HepG2 (cell line): ENCODE data around the gene RAB8A. TPM values are rescaled to one million over a fixed set of nuclear protein-coding genes. Genes with fewer than 3 reads are reported as not detected.

Source experiments
- ATAC-seq: fragments of 200-7000 bp; cut with Tn5 transposase; 3 replicates; pipeline ENCODE4 v1.9.1; 2020; ENCODE audit warnings: mild to moderate bottlenecking, moderate library complexity
- BruUV-seq: library from RNA; stranded (reverse); fragments of 400-500 nt; replicated peaks from 2 replicates; lab custom pipeline; 2021; lab: Mats Ljungman, UMichigan
- CTCF ChIA-PET: fragments of 300-600 bp; formaldehyde crosslinking; extraction: SDS; loops from one replicate; lab custom pipeline; 2021; ENCODE audit warnings: low total read pairs, inconsistent platforms, low intra/inter-chr PET ratio; lab: Yijun Ruan, JAX
- POLR2A ChIA-PET: fragments of 350-600 bp; sonication (Branson Sonifier 250); formaldehyde crosslinking; loops from one replicate; lab custom pipeline; 2020; ENCODE audit warnings: antibody characterized with exemption, inconsistent platforms; lab: Yijun Ruan, JAX
- DNase-seq: peaks from one replicate; pipeline ENCODE4 v3.0.0-alpha.2; 2015; ENCODE audit warnings: low spot score
- FAIRE-seq: peaks from 3 replicates; lab custom pipeline; 2011; peaks lifted over from hg19 to GRCh38; lab: Jason Lieb, UNC
- H2AFZ ChIP-seq: one replicate; pipeline ENCODE4 v1.6.1; 2011; ENCODE audit warnings: low read length, inconsistent platforms
- H3K27ac ChIP-seq: fragments of 300-600 bp; 3 replicates; pipeline ENCODE4 v1.8.0; 2011; ENCODE audit warnings: mixed run types, mild to moderate bottlenecking, mixed read lengths, low read length, inconsistent platforms; ENCODE audit not compliant: insufficient read depth; ENCODE audit errors: extremely low read length
- H3K27me3 ChIP-seq, 2 experiments: fragments of 200-600 bp in 1 of 2; 2 replicates in 1 of 2; 3 replicates in 1 of 2; pipeline versions ENCODE4 v1.6.0 to v1.8.0; 2011; ENCODE audit warnings: low read length in 2 of 2, mild to moderate bottlenecking in 2 of 2, moderate library complexity in 2 of 2, inconsistent platforms in 1 of 2; ENCODE audit not compliant: insufficient read depth in 2 of 2, control insufficient read depth in 1 of 2
- H3K36me3 ChIP-seq, 2 experiments: fragments of 200-600 bp in 1 of 2; replicated peaks in 1 of 2; 2 replicates in 1 of 2; 3 replicates in 1 of 2; pipeline versions ENCODE4 v1.5.1 to v1.8.0; 2011; ENCODE audit warnings: low read length in 2 of 2, inconsistent platforms in 1 of 2; ENCODE audit not compliant: insufficient read depth in 2 of 2, control insufficient read depth in 1 of 2
- H3K4me1 ChIP-seq: 2 replicates; pipeline ENCODE4 v1.5.1; 2012; ENCODE audit warnings: low read length, inconsistent platforms; ENCODE audit not compliant: insufficient read depth
- H3K4me2 ChIP-seq: 2 replicates; pipeline ENCODE4 v1.6.0; 2011; ENCODE audit warnings: low read depth, low read length, inconsistent platforms
- H3K4me3 ChIP-seq, 3 experiments: fragments of 200-600 bp in 1 of 3; sonication (generic), shearing (Covaris generic) in 1 of 3; replicated peaks in 1 of 3; 2 replicates each; pipeline ENCODE4 v1.5.1; 2011 to 2016; ENCODE audit warnings: low read length in 3 of 3, inconsistent platforms in 2 of 3, low read depth in 2 of 3, mild to moderate bottlenecking in 2 of 3, control low read depth in 1 of 3, mixed read lengths in 1 of 3; ENCODE audit not compliant: insufficient read depth in 1 of 3
- H3K79me2 ChIP-seq: one replicate; pipeline ENCODE4 v1.6.1; 2011; ENCODE audit warnings: low read length, inconsistent platforms; ENCODE audit not compliant: insufficient read depth
- H3K9ac ChIP-seq: 2 replicates; pipeline ENCODE4 v1.6.0; 2011; ENCODE audit warnings: mild to moderate bottlenecking, low read depth, low read length, inconsistent platforms; ENCODE audit not compliant: insufficient read depth
- H3K9me3 ChIP-seq: 2 replicates; pipeline ENCODE4 v1.5.1; 2012; ENCODE audit warnings: mild to moderate bottlenecking, low read length
- H4K20me1 ChIP-seq: 2 replicates; pipeline ENCODE4 v1.6.0; 2011; ENCODE audit warnings: inconsistent platforms, mild to moderate bottlenecking, low read length, moderate library complexity; ENCODE audit not compliant: insufficient read depth
- CENPBD1 ChIP-seq: sonication (generic); formaldehyde crosslinking; IDR thresholded peaks from 2 replicates; pipeline ENCODE4 v1.8.0; 2022; ENCODE audit warnings: missing genetic modification reagents, low read depth, mild to moderate bottlenecking, borderline replicate concordance
- FOXA1 ChIP-seq, 2 experiments: fragments of 450-650 bp in 1 of 2; sonication (generic) in 1 of 2; formaldehyde crosslinking in 1 of 2; IDR thresholded peaks; 2 replicates each; pipeline versions ENCODE4 v1.4.0 to v1.6.1; 2016 to 2020; ENCODE audit warnings: missing genetic modification reagents in 1 of 2
- JUND ChIP-seq: sonication (generic); formaldehyde crosslinking; IDR thresholded peaks from 2 replicates; pipeline ENCODE4 v1.8.0; 2022; ENCODE audit warnings: mild to moderate bottlenecking, missing genetic modification reagents
- NR2C2 ChIP-seq: sonication (generic); formaldehyde crosslinking; IDR thresholded peaks from 2 replicates; pipeline ENCODE4 v1.4.0; 2020; ENCODE audit warnings: missing genetic modification reagents, mild to moderate bottlenecking, moderate library complexity, borderline replicate concordance
- PHF21A ChIP-seq: sonication (generic); formaldehyde crosslinking; IDR thresholded peaks from 2 replicates; pipeline ENCODE4 v1.5.0; 2020; ENCODE audit warnings: mild to moderate bottlenecking, missing genetic modification reagents
- RERE ChIP-seq: IDR thresholded peaks from 2 replicates; pipeline ENCODE4 v1.6.1; 2016; ENCODE audit warnings: low read depth, missing genetic modification reagents, missing compliant biosample characterization
- RFX5 ChIP-seq: IDR thresholded peaks from 2 replicates; pipeline ENCODE4 v1.6.1; 2011; ENCODE audit warnings: low read depth, low read length, improper control_type of control experiment
- RFXAP ChIP-seq: sonication (generic); formaldehyde crosslinking; IDR thresholded peaks from 2 replicates; pipeline ENCODE4 v1.4.0; 2020; ENCODE audit warnings: missing genetic modification reagents, borderline replicate concordance
- SNRNP70 ChIP-seq: fragments of 200-400 bp; formaldehyde crosslinking; IDR thresholded peaks from 2 replicates; pipeline ENCODE4 v1.6.1; 2017; ENCODE audit warnings: mild to moderate bottlenecking, low read depth, low read length, moderate library complexity
- SP5 ChIP-seq: IDR thresholded peaks from 2 replicates; pipeline ENCODE4 v1.6.1; 2016; ENCODE audit warnings: low read depth, borderline replicate concordance
- TBP ChIP-seq: sonication (generic); formaldehyde crosslinking; IDR thresholded peaks from 2 replicates; pipeline ENCODE4 v1.5.0; 2020; ENCODE audit warnings: missing genetic modification reagents
- ZNF121 ChIP-seq: sonication (generic); formaldehyde crosslinking; IDR thresholded peaks from 2 replicates; pipeline ENCODE4 v1.5.0; 2020; ENCODE audit warnings: mild to moderate bottlenecking, missing genetic modification reagents
- ZNF276 ChIP-seq: sonication (generic); formaldehyde crosslinking; IDR thresholded peaks from 2 replicates; pipeline ENCODE4 v1.4.0; 2020; ENCODE audit warnings: mild to moderate bottlenecking, low read depth, missing genetic modification reagents
- ZNF446 ChIP-seq: sonication (generic); formaldehyde crosslinking; IDR thresholded peaks from 2 replicates; pipeline ENCODE4 v1.5.0; 2020; ENCODE audit warnings: mild to moderate bottlenecking, missing genetic modification reagents
- ZNF766 ChIP-seq: sonication (generic); formaldehyde crosslinking; IDR thresholded peaks from 2 replicates; pipeline ENCODE4 v1.5.0; 2020; ENCODE audit warnings: missing genetic modification reagents, borderline replicate concordance
- ZNF800 ChIP-seq: sonication (generic); formaldehyde crosslinking; IDR thresholded peaks from 2 replicates; pipeline ENCODE4 v1.4.0; 2020; ENCODE audit warnings: missing genetic modification reagents
- WGBS: methylation state at CpG from one replicate; pipeline ENCODE4 v1.1.6; 2017; ENCODE audit warnings: low lambda C conversion rate; 5-methylcytosine and 5-hydroxymethylcytosine counted together
- in situ Hi-C: cut with HindIII; loops from 2 replicates; pipeline ENCODE4 v1.10.0; 2017; ENCODE audit warnings: low pct_unique_long_range_greater_than_20kb; ENCODE audit not compliant: extremely low pct_ligation_motif_present
- intact Hi-C: fragments of 100-400 bp; cut with micrococcal nuclease; formaldehyde crosslinking; loops from one replicate; pipeline ENCODE4 v1.10.0; 2022; ENCODE audit not compliant: unreplicated experiment
- polyA plus RNA-seq, 8 experiments: library from polyadenylated mRNA; depleted of rRNA in 3 of 8; stranded (reverse) in 7 of 8; unstranded in 1 of 8; fragments of >200 nt; fragmentation: Illumina TruSeq in 4 of 8; extraction: Trizol in 4 of 8; gene quantifications; 2 replicates each; pipeline versions ENCODE4 v1.2.1 to v1.2.3, GENCODE V29; 2011 to 2016; ENCODE audit warnings: low read depth in 4 of 8, missing spikeins in 1 of 8, mixed read lengths in 1 of 8; ENCODE audit not compliant: insufficient read depth in 1 of 8
- total RNA-seq, 5 experiments: library from RNA; depleted of rRNA; stranded (reverse); fragments of >200 nt; fragmentation: Illumina TruSeq; extraction: Trizol; gene quantifications; 2 replicates each; pipeline ENCODE4 v1.2.3, GENCODE V29; 2016; ENCODE audit warnings: low read depth in 1 of 5

RAB8A gene
- total and polyA plus RNA-seq, 2 of the 13 experiments (the other 11 are each of a cell fraction or from before 2014, with no cell fraction given): 36.7 to 45.0 TPM

- CTCF ChIA-PET: no interaction called here
- Histone ChIP-seq H3K4me2 (no peak overlapping the region), H3K4me1 (peaks cover 15% of the 10 kb centered on the region), H2AFZ (no peak overlapping the region), H3K4me3 (no peak overlapping the region), H3K79me2 (peaks cover 2% of the 10 kb centered on the region), H3K36me3 (peaks cover 29 to 67% of the 10 kb centered on the region in 2 experiments; a peak in 4 of 5 replicates), H3K27me3 (no peaks in the 10 kb centered on the region), H3K9me3 (no peaks in the 10 kb centered on the region), H3K27ac (no peak overlapping the region), H4K20me1 (0 out of 2 replicates have a peak, but pooled peaks cover 2% of the 10 kb centered on the region), H3K9ac (no peak overlapping the region)
- 93% methylated on average over 3 of the region's 5 CpGs for WGBS
- intact Hi-C loops: no loop called here
- FAIRE-seq (no peak), ATAC-seq (no peak), DNase-seq (no peak)
- BruUV-seq: no TSS peak
- POLR2A ChIA-PET: no interaction called here
- in situ Hi-C loops: no loop called here
- TF ChIP-seq ZNF800 (CRISPR knock-in tag) (no peak), CENPBD1 (CRISPR knock-in tag) (no peak), TBP (CRISPR knock-in tag) (no peak), RERE (CRISPR knock-in tag) (no peak), NR2C2 (no peak), ZNF121 (CRISPR knock-in tag) (no peak), ZNF446 (CRISPR knock-in tag) (no peak), RFXAP (CRISPR knock-in tag) (no peak), SP5 (CRISPR knock-in tag) (no peak), FOXA1 (IDR thresholded peaks at IDR 0.05) (no peak), FOXA1 (CRISPR knock-in tag; IDR thresholded peaks at IDR 0.05) (no peak), ZNF766 (no peak), RFX5 (no peak), ZNF276 (no peak), SNRNP70 (no peak), PHF21A (CRISPR knock-in tag) (no peak), JUND (CRISPR knock-in tag) (no peak)
Measured at GRCh38 chr19:16121141-16121540, 9.5 kb downstream of the RAB8A start.
